Vagina (tissue), 2 donors: Measurements from ENCODE around the gene KCNG4. TPM values are rescaled to one million over a fixed set of nuclear protein-coding genes. Genes with fewer than 3 reads are reported as not detected.

Experiments used
- DNase-seq, 2 donors: peaks; one replicate each; pipeline ENCODE4 v3.0.0-alpha.2; 2017; ENCODE audit errors: extremely low spot score in 2 of 2
- H3K27ac ChIP-seq: fragments of 200-600 bp; sonication (generic); one replicate; pipeline ENCODE4 v1.5.1; 2019
- H3K27me3 ChIP-seq: fragments of 200-600 bp; sonication (generic); one replicate; pipeline ENCODE4 v1.5.1; 2019
- H3K36me3 ChIP-seq, 2 donors: fragments of 200-600 bp; sonication (generic); one replicate each; pipeline ENCODE4 v1.5.1; 2017 to 2019
- H3K4me1 ChIP-seq: fragments of 200-600 bp; sonication (generic); one replicate; pipeline ENCODE4 v1.5.1; 2019
- H3K4me3 ChIP-seq, 2 donors: fragments of 200-600 bp; sonication (generic); 1 replicate in 1 of 2; 2 replicates in 1 of 2; pipeline ENCODE4 v1.5.1; 2016 to 2019
- H3K9me3 ChIP-seq: fragments of 200-600 bp; sonication (generic); one replicate; pipeline ENCODE4 v1.5.1; 2019
- CTCF ChIP-seq, 3 experiments: fragments of 450-650 bp in 2 of 3; fragments of 200-600 bp in 1 of 3; sonication (generic) in 1 of 3; IDR thresholded peaks; one replicate each; pipeline ENCODE4 v1.5.1; 2017 to 2019; ENCODE audit warnings: antibody characterized with exemption in 3 of 3, mild to moderate bottlenecking in 2 of 3, moderate library complexity in 2 of 3
- POLR2A ChIP-seq, 2 donors: fragments of 450-650 bp; IDR thresholded peaks; one replicate each; pipeline ENCODE4 v1.6.1; 2017; ENCODE audit warnings: antibody characterized with exemption in 2 of 2, mild to moderate bottlenecking in 2 of 2, moderate library complexity in 2 of 2
- POLR2AphosphoS5 ChIP-seq, 2 donors: sonication (generic); formaldehyde crosslinking; IDR thresholded peaks; one replicate each; pipeline ENCODE4 v1.9.0; 2017; ENCODE audit warnings: antibody characterized with exemption in 2 of 2, mild to moderate bottlenecking in 2 of 2, low read depth in 1 of 2; ENCODE audit not compliant: insufficient read depth in 1 of 2
- intact Hi-C: fragments of 100-400 bp; cut with DNase I; formaldehyde crosslinking; loops from one replicate; pipeline ENCODE4 v1.15.1; 2023
- total RNA-seq: library from RNA; depleted of rRNA; stranded (reverse); fragments of >200 nt; gene quantifications from one replicate; pipeline ENCODE4 v1.2.3, GENCODE V29; 2016

KCNG4 gene
- total RNA-seq, 1 donor from 2014 or later: not detected

DNA sequence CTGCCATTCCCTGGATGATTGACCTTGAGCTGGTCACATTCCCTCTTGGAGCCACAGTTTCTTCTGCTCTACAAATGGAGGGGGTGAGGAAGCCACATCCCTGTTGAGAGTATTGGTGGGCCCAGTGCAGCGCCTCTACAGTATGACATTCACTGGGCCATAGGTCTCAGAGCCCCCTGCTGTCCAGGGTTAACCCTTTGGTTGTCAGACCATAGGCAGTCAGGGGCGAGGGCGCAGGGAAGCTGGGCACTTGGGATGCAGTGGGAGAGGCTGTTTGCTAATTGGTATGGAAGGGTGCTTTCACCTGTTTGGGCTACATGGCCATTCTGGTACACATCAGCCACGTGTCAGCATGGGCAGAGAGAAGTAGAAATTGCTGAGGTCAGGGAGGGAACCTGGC lies 27.6 kb upstream of the KCNG4 start:
- intact Hi-C loops: no loop called here
- H3K4me1 ChIP-seq: no peaks in the 10 kb centered on the region
- H3K27me3 ChIP-seq: no peaks in the 10 kb centered on the region
- no peak overlapping the region for H3K4me3 ChIP-seq
- DNase-seq: no peak
- no peaks in the 10 kb centered on the region for H3K9me3 ChIP-seq
- TF ChIP-seq POLR2A (IDR thresholded peaks at IDR 0.05) (no peak), POLR2AphosphoS5 (IDR thresholded peaks at IDR 0.05; ENCODE audit: insufficient read depth in 1 of 2, low read depth in 1 of 2) (no peak), CTCF (IDR thresholded peaks at IDR 0.05) (no peak)
- no peak overlapping the region for H3K27ac ChIP-seq
- H3K36me3 ChIP-seq: no peaks in the 10 kb centered on the region

DNA sequence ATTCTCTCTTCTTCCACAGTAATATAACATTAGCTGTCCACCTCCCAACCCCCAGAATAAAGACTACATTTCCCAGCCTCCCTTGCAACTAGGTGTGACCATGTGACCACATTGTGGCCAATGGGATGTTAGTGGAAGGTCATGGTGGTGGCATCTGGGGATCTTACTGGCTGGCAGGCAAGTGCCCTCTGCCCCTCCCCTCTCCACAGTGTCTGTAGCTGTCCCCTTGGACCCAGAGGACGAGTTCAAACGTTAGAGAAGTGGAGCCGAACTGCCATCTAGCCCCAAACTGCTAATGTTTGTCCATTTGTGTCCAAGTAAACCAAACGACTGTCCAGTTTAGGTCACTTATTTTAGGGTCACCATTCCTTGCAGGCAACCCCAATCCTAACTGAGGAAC lies 26.6 kb upstream of the KCNG4 start:
- intact Hi-C loops: no loop called here
- no peak overlapping the region for H3K4me3 ChIP-seq
- no peaks in the 10 kb centered on the region for H3K27me3 ChIP-seq
- TF ChIP-seq CTCF (IDR thresholded peaks at IDR 0.05) (no peak), POLR2A (IDR thresholded peaks at IDR 0.05) (no peak), POLR2AphosphoS5 (IDR thresholded peaks at IDR 0.05; ENCODE audit: insufficient read depth in 1 of 2, low read depth in 1 of 2) (no peak)
- no peak for DNase-seq
- no peaks in the 10 kb centered on the region for H3K4me1 ChIP-seq
- H3K36me3 ChIP-seq: no peaks in the 10 kb centered on the region
- no peak overlapping the region for H3K27ac ChIP-seq
- no peaks in the 10 kb centered on the region for H3K9me3 ChIP-seq

DNA sequence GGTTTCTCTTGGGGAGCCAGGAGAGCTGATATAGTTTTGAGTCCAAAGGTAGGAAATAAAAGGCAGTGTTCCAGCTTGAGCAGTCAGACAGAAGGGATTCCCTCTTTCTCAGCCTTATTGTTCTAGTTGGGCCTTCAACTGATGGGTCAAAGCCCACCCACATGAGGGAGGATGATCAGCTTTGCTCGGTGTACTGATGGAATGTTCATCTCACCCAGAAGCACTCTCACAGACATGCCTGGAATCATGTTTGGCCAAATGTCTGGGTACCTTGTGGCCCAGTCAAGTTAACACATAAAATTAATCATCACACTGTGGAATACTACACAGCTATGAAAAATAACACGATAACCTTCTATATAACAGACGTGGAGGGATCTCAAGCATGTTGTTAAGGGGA lies 23.1 kb upstream of the KCNG4 start:
- H3K4me1 ChIP-seq: no peaks in the 10 kb centered on the region
- H3K27ac ChIP-seq: no peak overlapping the region
- no peak overlapping the region for H3K4me3 ChIP-seq
- H3K36me3 ChIP-seq: no peaks in the 10 kb centered on the region
- TF ChIP-seq CTCF (IDR thresholded peaks at IDR 0.05) (no peak), POLR2AphosphoS5 (IDR thresholded peaks at IDR 0.05; ENCODE audit: insufficient read depth in 1 of 2, low read depth in 1 of 2) (no peak), POLR2A (IDR thresholded peaks at IDR 0.05) (no peak)
- no peaks in the 10 kb centered on the region for H3K27me3 ChIP-seq
- H3K9me3 ChIP-seq: no peaks in the 10 kb centered on the region
- DNase-seq: no peak
- intact Hi-C loops: no loop called here

DNA sequence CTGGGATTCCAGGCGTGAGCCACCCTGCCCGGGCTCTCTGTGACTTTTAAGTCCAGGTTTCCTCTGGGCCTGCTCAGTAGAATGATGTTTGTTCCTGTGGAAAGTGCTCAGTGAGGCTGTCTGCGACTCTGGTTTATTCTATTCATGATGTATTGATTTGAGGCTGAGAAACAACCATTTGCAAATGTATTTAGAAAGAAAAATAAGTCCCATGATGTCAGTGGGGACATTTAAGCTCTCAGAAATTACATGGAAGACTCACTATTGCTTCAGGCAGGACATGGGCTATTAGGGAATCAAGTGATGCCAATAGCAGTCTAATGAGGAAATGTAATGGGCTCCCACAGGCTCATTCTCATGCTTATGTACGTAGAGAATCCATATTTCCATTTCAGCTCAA lies 22.2 kb upstream of the KCNG4 start:
- intact Hi-C loops: no loop called here
- H3K27me3 ChIP-seq: no peaks in the 10 kb centered on the region
- H3K36me3 ChIP-seq: no peaks in the 10 kb centered on the region
- no peak overlapping the region for H3K4me3 ChIP-seq
- no peak overlapping the region for H3K27ac ChIP-seq
- H3K4me1 ChIP-seq: no peaks in the 10 kb centered on the region
- H3K9me3 ChIP-seq: no peaks in the 10 kb centered on the region
- no peak for DNase-seq
- TF ChIP-seq POLR2AphosphoS5 (IDR thresholded peaks at IDR 0.05; ENCODE audit: insufficient read depth in 1 of 2, low read depth in 1 of 2): no peak
- no peak for TF ChIP-seq CTCF (IDR thresholded peaks at IDR 0.05)
- no peak for TF ChIP-seq POLR2A (IDR thresholded peaks at IDR 0.05)

DNA sequence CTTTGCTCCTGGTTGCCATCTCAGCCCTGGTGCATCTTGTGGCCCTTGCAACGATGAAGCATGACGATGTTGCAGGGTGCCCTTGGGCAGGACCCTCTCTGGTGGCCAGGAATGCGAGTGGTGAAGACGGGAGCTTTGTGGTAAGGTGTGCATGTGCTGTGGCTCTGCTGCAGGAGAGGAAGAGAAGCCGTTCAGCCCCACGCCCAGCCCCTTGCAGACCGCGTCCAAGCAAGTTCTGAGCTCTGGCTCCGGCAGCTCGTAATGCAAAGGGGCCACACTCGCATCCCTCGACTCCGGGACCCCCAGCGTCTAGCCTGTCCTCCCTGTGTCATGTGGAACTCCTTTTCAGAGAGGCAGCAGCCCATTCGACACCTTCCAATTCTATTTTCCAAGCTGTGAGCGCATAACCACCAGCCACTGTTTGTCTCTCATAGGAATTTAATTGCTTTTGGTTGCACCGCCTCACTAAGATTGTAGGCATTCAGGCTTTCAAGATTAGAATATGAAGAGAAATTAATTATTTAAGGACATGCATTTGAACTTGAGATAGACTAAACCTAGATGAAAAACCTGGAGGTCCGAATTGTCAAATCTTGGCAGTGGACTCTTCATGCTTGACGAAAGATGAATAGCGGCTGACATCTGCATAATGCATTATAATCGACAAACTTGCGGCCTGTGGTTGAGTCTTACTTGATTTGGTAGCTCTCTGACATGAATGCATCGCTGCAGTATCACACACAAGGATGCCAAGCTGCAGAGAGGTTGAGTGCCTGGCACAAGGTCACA lies 21.1 kb upstream of the KCNG4 start:
- DNase-seq: no peak
- Histone ChIP-seq H3K27ac (no peak overlapping the region), H3K4me3 (no peak overlapping the region), H3K36me3 (no peaks in the 10 kb centered on the region), H3K27me3 (no peaks in the 10 kb centered on the region), H3K4me1 (no peaks in the 10 kb centered on the region), H3K9me3 (no peaks in the 10 kb centered on the region)
- TF ChIP-seq CTCF (IDR thresholded peaks at IDR 0.05) (no peak), POLR2AphosphoS5 (IDR thresholded peaks at IDR 0.05; ENCODE audit: insufficient read depth in 1 of 2, low read depth in 1 of 2) (no peak), POLR2A (IDR thresholded peaks at IDR 0.05) (no peak)
- intact Hi-C loops: no loop called here
